Limb (tissue), 2 donors: ENCODE results near the gene CD99.

ENCODE experiments used
- DNase-seq, 2 donors: peaks; one replicate each; pipeline ENCODE4 v3.0.0-alpha.2; 2016; ENCODE audit errors: extremely low spot score in 2 of 2

CD99 gene

GRCh38 chrX:2697741-2698299 is 6.7 kb downstream of the CD99 start:
- DNase-seq, result no peak

- DNase-seq, result no peak
These were observed 7.5 kb downstream of the CD99 start for GRCh38 chrX:2698604-2699003.

GRCh38 chrX:2699959-2700358 is 8.9 kb downstream of the CD99 start:
- no peak for DNase-seq

GRCh38 chrX:2700405-2701320 is 9.6 kb downstream of the CD99 start:
- no peak for DNase-seq

- no peak for DNase-seq
These were observed 10.5 kb downstream of the CD99 start for GRCh38 chrX:2701600-2701999.

GRCh38 chrX:2703991-2704369 is 12.9 kb downstream of the CD99 start:
- DNase-seq, result peak in 1 of 2 donors; percentile 15

- DNase-seq, result peak in 1 of 2 donors; percentile 11
These were observed 14.1 kb downstream of the CD99 start for GRCh38 chrX:2705046-2705832.

GRCh38 chrX:2707334-2707760 is 16.3 kb downstream of the CD99 start:
- peak; percentile 63 to 73 for DNase-seq

GRCh38 chrX:2708021-2708420 is 16.9 kb downstream of the CD99 start:
- DNase-seq, result no peak

- no peak for DNase-seq
These were observed 17.6 kb downstream of the CD99 start for GRCh38 chrX:2708592-2709188.

- DNase-seq, result no peak
These were observed 18.5 kb downstream of the CD99 start for GRCh38 chrX:2709556-2709955.

- peak in 1 of 2 donors; percentile 47 for DNase-seq
These were observed 19.1 kb downstream of the CD99 start for GRCh38 chrX:2710041-2710840.

- DNase-seq, result no peak
These were observed 20.3 kb downstream of the CD99 start for GRCh38 chrX:2711441-2711840.

- DNase-seq, result no peak
These were observed 21.3 kb downstream of the CD99 start for GRCh38 chrX:2712428-2712827.

GRCh38 chrX:2712890-2713840 is 22.1 kb downstream of the CD99 start:
- no peak for DNase-seq

- DNase-seq, result no peak
These were observed 23.5 kb downstream of the CD99 start for GRCh38 chrX:2714551-2714950.

- DNase-seq, result no peak
These were observed 24.0 kb downstream of the CD99 start for GRCh38 chrX:2715066-2715600.

- DNase-seq, result no peak
These were observed 26.2 kb downstream of the CD99 start for GRCh38 chrX:2717312-2717711.

- no peak for DNase-seq
These were observed 27.7 kb downstream of the CD99 start for GRCh38 chrX:2718821-2719220.
